ENCODE measurements around the gene VPS50.
A peak's percentile ranks its signal among the peaks of the same experiment; 100 is the strongest.

VPS50 gene

GRCh38 chr7:93374345-93374940 lies 142.3 kb downstream of the VPS50 start:
- no peak for TF ChIP-seq EGR1 (IDR thresholded peaks at IDR 0.05)
- peak; percentile 64 for TF ChIP-seq RAD21 (IDR thresholded peaks at IDR 0.05; ENCODE audit: low read depth)

GRCh38 chr7:93375603-93376002 lies 143.4 kb downstream of the VPS50 start:
- TF ChIP-seq EP300 (IDR thresholded peaks at IDR 0.05; ENCODE audit: borderline replicate concordance) (no peak), YY1 (IDR thresholded peaks at IDR 0.05; ENCODE audit: low read depth) (no peak), MAX (IDR thresholded peaks at IDR 0.05) (no peak), RAD21 (IDR thresholded peaks at IDR 0.05; ENCODE audit: low read depth) (no peak), ZBTB7A (IDR thresholded peaks at IDR 0.05; ENCODE audit: low read depth) (no peak), FOXM1 (IDR thresholded peaks at IDR 0.05; ENCODE audit: borderline replicate concordance, low read depth) (no peak), USF1 (IDR thresholded peaks at IDR 0.05) (no peak), EGR1 (IDR thresholded peaks at IDR 0.05) (no peak), TAF1 (IDR thresholded peaks at IDR 0.05; ENCODE audit: low read depth) (no peak), TEAD4 (IDR thresholded peaks at IDR 0.05) (no peak), CREB1 (IDR thresholded peaks at IDR 0.05; ENCODE audit: low read depth) (no peak)

GRCh38 chr7:93378131-93378760 lies 146.1 kb downstream of the VPS50 start:
- TF ChIP-seq CREB1 (IDR thresholded peaks at IDR 0.05; ENCODE audit: low read depth): no peak
- no peak for TF ChIP-seq TAF1 (IDR thresholded peaks at IDR 0.05; ENCODE audit: low read depth)
- no peak for TF ChIP-seq ZBTB7A (IDR thresholded peaks at IDR 0.05; ENCODE audit: low read depth)

- TF ChIP-seq USF1 (IDR thresholded peaks at IDR 0.05) (no peak), REST (IDR thresholded peaks at IDR 0.05; ENCODE audit: low read depth) (no peak), TAF1 (IDR thresholded peaks at IDR 0.05; ENCODE audit: low read depth) (no peak), EP300 (IDR thresholded peaks at IDR 0.05; ENCODE audit: borderline replicate concordance) (no peak), MAX (IDR thresholded peaks at IDR 0.05) (no peak), TCF12 (IDR thresholded peaks at IDR 0.05; ENCODE audit: low read depth) (no peak), RAD21 (IDR thresholded peaks at IDR 0.05; ENCODE audit: low read depth) (no peak), TEAD4 (IDR thresholded peaks at IDR 0.05) (no peak), NFIC (IDR thresholded peaks at IDR 0.05) (no peak), YY1 (IDR thresholded peaks at IDR 0.05; ENCODE audit: low read depth) (no peak), EGR1 (IDR thresholded peaks at IDR 0.05) (no peak), ZBTB7A (IDR thresholded peaks at IDR 0.05; ENCODE audit: low read depth) (no peak), CEBPB (IDR thresholded peaks at IDR 0.05) (no peak)
Observed at GRCh38 chr7:93382362-93382761, 150.2 kb downstream of the VPS50 start.

- TF ChIP-seq REST (IDR thresholded peaks at IDR 0.05; ENCODE audit: low read depth) (no peak), MAX (IDR thresholded peaks at IDR 0.05) (no peak), CREB1 (IDR thresholded peaks at IDR 0.05; ENCODE audit: low read depth) (no peak), FOXM1 (IDR thresholded peaks at IDR 0.05; ENCODE audit: borderline replicate concordance, low read depth) (no peak), TEAD4 (IDR thresholded peaks at IDR 0.05) (no peak), ZBTB7A (IDR thresholded peaks at IDR 0.05; ENCODE audit: low read depth) (no peak), CEBPB (IDR thresholded peaks at IDR 0.05) (no peak), EP300 (IDR thresholded peaks at IDR 0.05; ENCODE audit: borderline replicate concordance) (no peak), EGR1 (IDR thresholded peaks at IDR 0.05) (no peak), NFIC (IDR thresholded peaks at IDR 0.05) (no peak), YY1 (IDR thresholded peaks at IDR 0.05; ENCODE audit: low read depth) (no peak), RAD21 (IDR thresholded peaks at IDR 0.05; ENCODE audit: low read depth) (no peak)
Observed at GRCh38 chr7:93390660-93391059, 158.5 kb downstream of the VPS50 start.

GRCh38 chr7:93392984-93393383 lies 160.8 kb downstream of the VPS50 start:
- TF ChIP-seq EP300 (IDR thresholded peaks at IDR 0.05; ENCODE audit: borderline replicate concordance): no peak
- TF ChIP-seq ZBTB7A (IDR thresholded peaks at IDR 0.05; ENCODE audit: low read depth): no peak
- no peak for TF ChIP-seq MAX (IDR thresholded peaks at IDR 0.05)
- TF ChIP-seq REST (IDR thresholded peaks at IDR 0.05; ENCODE audit: low read depth): no peak
- TF ChIP-seq TAF1 (IDR thresholded peaks at IDR 0.05; ENCODE audit: low read depth): no peak
- no peak for TF ChIP-seq EGR1 (IDR thresholded peaks at IDR 0.05)
- no peak for TF ChIP-seq YY1 (IDR thresholded peaks at IDR 0.05; ENCODE audit: low read depth)
- TF ChIP-seq NFIC (IDR thresholded peaks at IDR 0.05): no peak
- no peak for TF ChIP-seq CREB1 (IDR thresholded peaks at IDR 0.05; ENCODE audit: low read depth)
- no peak for TF ChIP-seq TCF12 (IDR thresholded peaks at IDR 0.05; ENCODE audit: low read depth)
- no peak for TF ChIP-seq USF1 (IDR thresholded peaks at IDR 0.05)
- TF ChIP-seq TEAD4 (IDR thresholded peaks at IDR 0.05): no peak
- TF ChIP-seq CEBPB (IDR thresholded peaks at IDR 0.05): no peak
- no peak for TF ChIP-seq FOXM1 (IDR thresholded peaks at IDR 0.05; ENCODE audit: borderline replicate concordance, low read depth)
- TF ChIP-seq RAD21 (IDR thresholded peaks at IDR 0.05; ENCODE audit: low read depth): no peak
